Measurements from ENCODE around the gene USP48. TPM values are rescaled to one million over a fixed set of nuclear protein-coding genes. Genes with fewer than 3 reads are reported as not detected.
"Not testable (repeated sequence)": the region's sequence is repeated elsewhere in the genome, so short reads cannot be mapped to it uniquely, and the experiment has no call there.

Gene USP48
- total RNA-seq, 1 donor from 2014 or later = 74.6 TPM

- no peak for DNase-seq (ENCODE audit: low spot score)
Measured at GRCh38 chr1:21701401-21701800, 81.5 kb downstream of the USP48 start.

- no peak for DNase-seq (ENCODE audit: low spot score)
Measured at GRCh38 chr1:21700094-21700493, 82.9 kb downstream of the USP48 start.

GRCh38 chr1:21696931-21697330 lies 86.0 kb downstream of the USP48 start:
- no peak for DNase-seq (ENCODE audit: low spot score)

GRCh38 chr1:21693732-21694131 lies 89.2 kb downstream of the USP48 start:
- no peak for DNase-seq (ENCODE audit: low spot score)

- DNase-seq (ENCODE audit: low spot score) = peak; percentile 59
Measured at GRCh38 chr1:21691739-21692138, 91.2 kb downstream of the USP48 start.

GRCh38 chr1:21689661-21690372 lies 93.1 kb downstream of the USP48 start:
- no peak for DNase-seq (ENCODE audit: low spot score)

GRCh38 chr1:21687081-21687529 lies 95.8 kb downstream of the USP48 start:
- no peak for DNase-seq (ENCODE audit: low spot score)

GRCh38 chr1:21685946-21686678 lies 96.8 kb downstream of the USP48 start:
- DNase-seq (ENCODE audit: low spot score) = no peak

GRCh38 chr1:21681426-21681825 lies 101.5 kb downstream of the USP48 start:
- no peak for DNase-seq (ENCODE audit: low spot score)

GRCh38 chr1:21680918-21681317 lies 102.0 kb downstream of the USP48 start:
- DNase-seq (ENCODE audit: low spot score) = no peak

- no peak for DNase-seq (ENCODE audit: low spot score)
Measured at GRCh38 chr1:21680381-21680780, 102.6 kb downstream of the USP48 start.

GRCh38 chr1:21677168-21677567 lies 105.8 kb downstream of the USP48 start:
- DNase-seq (ENCODE audit: low spot score) = no peak

GRCh38 chr1:21674957-21675356 lies 108.0 kb downstream of the USP48 start:
- DNase-seq (ENCODE audit: low spot score) = no peak

GRCh38 chr1:21673853-21674252 lies 109.1 kb downstream of the USP48 start:
- not testable (repeated sequence) for DNase-seq (ENCODE audit: low spot score)

- DNase-seq (ENCODE audit: low spot score) = peak; percentile 63
Measured at GRCh38 chr1:21673277-21673780, 109.6 kb downstream of the USP48 start.

GRCh38 chr1:21672478-21673276 lies 110.3 kb downstream of the USP48 start:
- no peak for DNase-seq (ENCODE audit: low spot score)

GRCh38 chr1:21671915-21672314 lies 111.0 kb downstream of the USP48 start:
- DNase-seq (ENCODE audit: low spot score) = no peak

GRCh38 chr1:21670956-21671902 lies 111.7 kb downstream of the USP48 start:
- DNase-seq (ENCODE audit: low spot score) = no peak

GRCh38 chr1:21670059-21670881 lies 112.7 kb downstream of the USP48 start:
- DNase-seq (ENCODE audit: low spot score) = no peak

Measured in umbilical cord (tissue), 2 donors.